Islet precursor cell (in vitro differentiated cells): ENCODE data around the gene AFMID.
"Not testable (repeated sequence)": the region's sequence is repeated elsewhere in the genome, so short reads cannot be mapped to it uniquely, and the experiment has no call there.

ENCODE experiments used
- DNase-seq: peaks from one replicate; pipeline ENCODE4 v3.0.0-alpha.2; 2018

Gene AFMID, protein sequence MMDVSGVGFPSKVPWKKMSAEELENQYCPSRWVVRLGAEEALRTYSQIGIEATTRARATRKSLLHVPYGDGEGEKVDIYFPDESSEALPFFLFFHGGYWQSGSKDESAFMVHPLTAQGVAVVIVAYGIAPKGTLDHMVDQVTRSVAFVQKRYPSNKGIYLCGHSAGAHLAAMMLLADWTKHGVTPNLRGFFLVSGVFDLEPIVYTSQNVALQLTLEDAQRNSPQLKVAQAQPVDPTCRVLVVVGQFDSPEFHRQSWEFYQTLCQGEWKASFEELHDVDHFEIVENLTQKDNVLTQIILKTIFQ

DNA sequence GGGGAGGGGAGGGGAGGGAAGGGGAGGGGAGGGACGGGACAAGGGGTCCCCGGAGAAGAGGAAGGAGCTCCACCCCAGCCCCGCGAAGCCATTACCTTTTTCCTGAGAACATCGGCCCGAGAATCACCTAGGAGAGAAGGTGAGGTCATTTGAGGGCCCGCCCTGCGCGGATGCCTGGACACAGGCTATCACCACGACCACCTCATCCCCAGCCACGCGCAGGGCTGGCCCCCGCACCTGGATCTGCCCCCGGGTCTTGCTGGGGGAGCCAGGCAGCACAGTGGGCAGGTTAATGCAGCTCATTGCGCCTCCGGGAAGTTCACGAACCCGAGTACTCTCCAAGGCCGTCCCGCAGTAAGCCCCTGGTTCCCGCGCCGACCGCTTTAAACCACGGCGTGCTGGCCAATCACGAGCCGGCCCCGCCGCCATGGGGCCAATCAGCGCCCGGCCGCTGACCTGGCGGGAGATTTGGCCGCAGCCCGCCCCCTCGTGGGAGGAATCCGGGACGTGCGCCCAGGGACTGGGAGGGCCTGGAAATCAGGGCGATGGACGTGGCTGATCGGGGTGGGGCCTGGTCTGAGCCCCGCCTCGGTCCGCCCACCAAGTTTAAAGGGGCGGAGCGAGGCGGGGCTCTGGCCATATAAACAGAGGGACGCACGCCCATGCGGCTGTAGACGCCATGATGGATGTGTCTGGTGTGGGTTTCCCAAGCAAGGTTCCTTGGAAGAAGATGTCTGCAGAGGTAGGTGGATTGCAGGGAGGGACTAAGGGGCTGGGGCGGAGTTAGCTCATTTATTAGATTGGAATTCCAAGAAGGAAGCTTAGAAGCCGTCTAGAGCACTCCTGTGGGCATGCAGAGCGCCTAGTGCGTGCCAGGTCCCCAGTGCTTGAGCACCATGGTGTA, at the start of gene AFMID, which contains the start of gene TK1:
TSS of gene AFMID (plus strand) at position 671 of the 904 bp plus-strand sequence. CDS start at position 680, 9 bp downstream.
TSS of gene TK1 (minus strand) at position 361 of the 904 bp plus-strand sequence. CDS start at position 303, 58 bp downstream.
- DNase-seq = peak; percentile 100

DNA sequence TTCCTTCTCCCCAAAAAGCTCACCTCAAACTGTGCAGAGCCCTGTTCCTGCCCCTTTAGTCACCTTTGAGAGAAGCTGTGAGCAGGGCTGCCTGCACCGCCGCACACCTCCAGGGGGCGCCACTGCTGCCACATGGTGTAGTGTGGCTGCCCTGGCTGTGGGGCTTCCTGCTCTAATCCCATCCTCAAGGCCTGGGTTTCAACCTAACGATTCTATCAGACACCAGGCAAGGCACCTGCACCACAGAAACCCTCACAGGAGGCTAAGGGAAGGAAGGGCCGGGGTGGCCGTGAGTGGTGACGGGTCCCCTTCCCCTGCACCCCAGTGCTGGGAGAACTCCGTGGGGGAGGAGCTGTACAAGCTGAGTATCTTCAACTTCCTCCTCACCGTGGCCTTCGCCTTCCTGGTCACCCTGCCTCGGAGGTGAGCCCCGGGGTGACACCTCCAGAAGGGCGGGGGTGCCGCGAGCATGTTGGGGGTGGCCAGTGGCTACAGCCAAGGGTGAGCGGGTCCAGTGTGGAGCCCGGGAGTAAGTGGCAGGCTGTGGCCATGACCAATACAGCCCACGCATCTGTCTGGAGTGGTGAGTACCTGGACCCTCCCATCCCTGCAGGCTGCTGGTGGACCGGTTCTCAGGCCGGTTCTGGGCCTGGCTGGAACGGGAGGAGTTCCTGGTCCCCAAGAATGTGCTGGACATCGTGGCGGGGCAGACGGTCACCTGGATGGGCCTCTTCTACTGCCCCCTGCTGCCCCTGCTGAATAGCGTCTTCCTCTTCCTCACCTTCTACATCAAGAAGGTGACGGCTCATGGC, 49.6 kb upstream of the AFMID start:
- no peak for DNase-seq

DNA sequence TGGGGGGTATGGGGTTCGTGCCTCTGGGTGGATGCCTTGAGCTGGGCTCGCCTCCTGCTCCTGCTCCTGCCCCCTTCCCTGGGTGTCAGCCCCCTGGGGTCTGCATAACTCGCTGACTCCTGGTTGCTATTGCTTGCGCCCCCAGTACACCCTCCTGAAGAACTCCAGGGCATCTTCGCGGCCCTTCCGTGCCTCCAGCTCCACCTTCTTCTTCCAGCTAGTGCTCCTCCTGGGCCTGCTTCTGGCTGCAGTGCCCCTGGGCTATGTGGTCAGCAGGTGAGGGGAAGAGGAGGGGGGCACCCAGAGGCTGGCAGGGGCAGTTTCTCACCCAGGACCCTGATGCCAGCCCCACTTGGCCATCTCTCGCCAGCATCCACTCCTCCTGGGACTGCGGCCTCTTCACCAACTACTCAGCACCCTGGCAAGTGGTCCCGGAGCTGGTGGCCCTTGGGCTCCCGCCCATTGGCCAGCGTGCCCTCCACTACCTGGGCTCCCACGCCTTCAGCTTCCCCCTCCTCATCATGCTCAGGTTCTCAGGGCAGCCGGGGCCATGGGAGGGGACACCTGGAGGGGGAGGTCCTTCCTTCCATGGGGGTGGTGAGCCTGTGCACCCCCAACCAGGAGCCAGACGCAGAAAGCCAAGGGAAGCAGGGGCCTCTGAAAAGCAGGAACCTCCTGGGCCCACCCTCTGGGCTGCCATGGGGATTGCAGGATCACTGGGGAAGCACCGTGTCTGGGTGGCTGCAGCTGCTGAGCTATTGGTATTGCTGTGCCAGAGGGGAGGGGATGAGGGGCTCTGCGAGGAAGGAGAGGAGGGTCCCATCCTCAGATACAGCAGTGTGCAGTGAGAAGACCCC, 48.7 kb upstream of the AFMID start:
- DNase-seq = no peak

DNA sequence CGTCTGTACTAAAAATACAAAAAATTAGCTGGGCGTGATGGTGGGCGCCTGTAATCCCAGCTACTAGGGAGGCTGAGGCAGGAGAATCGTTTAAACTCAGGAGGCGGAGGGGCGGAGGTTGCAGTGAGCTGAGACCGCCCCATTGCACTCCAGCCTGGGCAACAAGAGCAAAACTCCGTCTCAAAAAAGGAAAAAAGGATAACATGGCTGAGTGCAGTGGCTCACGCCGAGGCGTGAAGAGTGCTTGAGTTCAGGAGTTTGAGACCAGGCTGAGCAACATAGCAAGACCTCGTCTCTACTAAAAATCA, 47.3 kb upstream of the AFMID start:
- not testable (repeated sequence) for DNase-seq

- peak; percentile 100 for DNase-seq
Measured at GRCh38 chr17:78140169-78141051, 46.8 kb upstream of the AFMID start.

GRCh38 chr17:78141437-78142118, 45.6 kb upstream of the AFMID start:
- peak; percentile 81 for DNase-seq

GRCh38 chr17:78142119-78142861, 44.9 kb upstream of the AFMID start:
- peak; percentile 98 for DNase-seq

GRCh38 chr17:78143214-78144146, 43.7 kb upstream of the AFMID start:
- DNase-seq = no peak

DNA sequence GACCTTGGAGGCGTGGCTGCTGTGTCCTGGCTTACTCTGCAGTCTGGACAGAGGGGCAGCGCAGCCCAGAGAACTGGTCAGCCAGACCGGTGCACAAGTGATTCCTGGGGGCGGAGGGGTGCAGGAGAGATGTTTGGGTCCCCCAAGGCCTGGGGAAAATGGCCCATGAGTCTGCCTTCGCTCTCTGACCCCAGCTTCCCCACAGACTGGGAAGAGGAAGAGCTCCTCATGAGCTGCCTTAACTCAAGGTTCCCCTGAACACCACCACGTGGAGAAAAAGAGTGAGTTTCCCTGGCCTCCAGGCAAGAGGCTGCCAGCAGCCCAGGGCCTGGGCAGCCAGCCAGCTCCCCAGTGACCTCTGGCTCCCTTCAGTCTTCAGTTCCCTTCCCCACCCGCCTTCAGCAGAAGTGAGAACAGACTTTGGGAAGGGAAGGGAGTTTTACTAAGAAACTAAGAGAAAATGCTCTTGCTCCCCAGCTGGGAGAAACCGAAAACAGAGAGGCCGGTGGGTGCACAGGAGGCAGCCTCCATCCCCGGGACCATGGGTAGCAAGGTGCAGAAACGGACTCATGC, 42.9 kb upstream of the AFMID start:
- DNase-seq = no peak

- no peak for DNase-seq
Measured at GRCh38 chr17:78144736-78145641, 42.2 kb upstream of the AFMID start.

- no peak for DNase-seq
Measured at GRCh38 chr17:78146471-78146869, 40.7 kb upstream of the AFMID start.

GRCh38 chr17:78146881-78147280, 40.3 kb upstream of the AFMID start:
- no peak for DNase-seq

GRCh38 chr17:78147315-78147998, 39.7 kb upstream of the AFMID start:
- no peak for DNase-seq

GRCh38 chr17:78148286-78149016, 38.7 kb upstream of the AFMID start:
- no peak for DNase-seq

GRCh38 chr17:78151514-78152008, 35.6 kb upstream of the AFMID start:
- DNase-seq = peak; percentile 93
